ENCODE data around the gene ARFRP1. TPM values are rescaled to one million over a fixed set of nuclear protein-coding genes. Genes with fewer than 3 reads are reported as not detected.

ARFRP1 gene
- total and polyA plus RNA-seq, 2 of the 13 experiments (the other 11 are each of a cell fraction or from before 2014, with no cell fraction given): 32.0 to 51.1 TPM

DNA sequence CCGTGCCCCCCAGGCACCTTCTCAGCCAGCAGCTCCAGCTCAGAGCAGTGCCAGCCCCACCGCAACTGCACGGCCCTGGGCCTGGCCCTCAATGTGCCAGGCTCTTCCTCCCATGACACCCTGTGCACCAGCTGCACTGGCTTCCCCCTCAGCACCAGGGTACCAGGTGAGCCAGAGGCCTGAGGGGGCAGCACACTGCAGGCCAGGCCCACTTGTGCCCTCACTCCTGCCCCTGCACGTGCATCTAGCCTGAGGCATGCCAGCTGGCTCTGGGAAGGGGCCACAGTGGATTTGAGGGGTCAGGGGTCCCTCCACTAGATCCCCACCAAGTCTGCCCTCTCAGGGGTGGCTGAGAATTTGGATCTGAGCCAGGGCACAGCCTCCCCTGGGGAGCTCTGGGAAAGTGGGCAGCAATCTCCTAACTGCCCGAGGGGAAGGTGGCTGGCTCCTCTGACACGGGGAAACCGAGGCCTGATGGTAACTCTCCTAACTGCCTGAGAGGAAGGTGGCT lies 10.4 kb downstream of the ARFRP1 start:
- peak overlapping the region in 1 of 3 experiments; percentile 43; a peak in 1 of 6 replicates for H3K4me3 ChIP-seq (replicated peaks in 1 of 3; ENCODE audit: insufficient read depth in 1 of 3, low read depth in 2 of 3, low read length in 3 of 3)
- H3K36me3 ChIP-seq (replicated peaks in 1 of 2; ENCODE audit: control insufficient read depth in 1 of 2, insufficient read depth in 2 of 2, low read length in 2 of 2): peaks cover 4% of the 10 kb centered on the region in 2 experiments; a peak in 4 of 5 replicates
- FAIRE-seq (no peak), DNase-seq (ENCODE audit: low spot score) (no peak), ATAC-seq (peak; percentile 23)
- H3K79me2 ChIP-seq (ENCODE audit: insufficient read depth, low read length): no peaks in the 10 kb centered on the region
- H3K27ac ChIP-seq (ENCODE audit: extremely low read length, insufficient read depth, low read length): no peak overlapping the region
- no peaks in the 10 kb centered on the region for H3K27me3 ChIP-seq (ENCODE audit: control insufficient read depth in 1 of 2, insufficient read depth in 2 of 2, low read length in 2 of 2)
- 82% methylated on average over 4 of the region's 7 CpGs for WGBS (ENCODE audit: low lambda C conversion rate)
- no peak overlapping the region for H2AFZ ChIP-seq (ENCODE audit: low read length)
- in situ Hi-C loops (cut with HindIII; ENCODE audit: extremely low pct_ligation_motif_present, low pct_unique_long_range_greater_than_20kb): no loop called here
- no peak overlapping the region for H3K9ac ChIP-seq (ENCODE audit: insufficient read depth, low read depth, low read length)
- H3K4me2 ChIP-seq (ENCODE audit: low read depth, low read length): peak overlapping the region; percentile 63
- no peaks in the 10 kb centered on the region for H3K9me3 ChIP-seq (ENCODE audit: low read length)
- BruUV-seq (replicated peaks): no TSS peak
- ChIA-PET POLR2A (interaction anchor here (1.0 to 2.0 kb wide), 5 partner anchors 11 to 43 kb away, joined by 3 to 11 read pairs (median 4); partner anchors contain the start of genes ARFRP1, RTEL1 and ZGPAT), CTCF (ENCODE audit: low intra/inter-chr PET ratio, low total read pairs) (no interaction called here)
- peaks cover 4% of the 10 kb centered on the region; the same call in 1 of the 2 replicates for H4K20me1 ChIP-seq (ENCODE audit: insufficient read depth, low read length)
- peaks cover 21% of the 10 kb centered on the region for H3K4me1 ChIP-seq (ENCODE audit: insufficient read depth, low read length)
- intact Hi-C loops (cut with micrococcal nuclease; ENCODE audit: unreplicated experiment): no loop called here
- TF ChIP-seq ZNF24 (IDR thresholded peaks at IDR 0.05): no peak
- TF ChIP-seq TBP (CRISPR knock-in tag; IDR thresholded peaks at IDR 0.05): no peak
- peak; percentile 93 for TF ChIP-seq ZNF326 (CRISPR knock-in tag; IDR thresholded peaks at IDR 0.05; ENCODE audit: borderline replicate concordance)
- no peak for TF ChIP-seq ZNF569 (CRISPR knock-in tag; IDR thresholded peaks at IDR 0.05; ENCODE audit: borderline replicate concordance)
- TF ChIP-seq RARG (CRISPR knock-in tag; IDR thresholded peaks at IDR 0.05; ENCODE audit: low read depth): no peak
- no peak for TF ChIP-seq ZNF766 (CRISPR knock-in tag; IDR thresholded peaks at IDR 0.05; ENCODE audit: borderline replicate concordance)
- TF ChIP-seq, protein P1, sequence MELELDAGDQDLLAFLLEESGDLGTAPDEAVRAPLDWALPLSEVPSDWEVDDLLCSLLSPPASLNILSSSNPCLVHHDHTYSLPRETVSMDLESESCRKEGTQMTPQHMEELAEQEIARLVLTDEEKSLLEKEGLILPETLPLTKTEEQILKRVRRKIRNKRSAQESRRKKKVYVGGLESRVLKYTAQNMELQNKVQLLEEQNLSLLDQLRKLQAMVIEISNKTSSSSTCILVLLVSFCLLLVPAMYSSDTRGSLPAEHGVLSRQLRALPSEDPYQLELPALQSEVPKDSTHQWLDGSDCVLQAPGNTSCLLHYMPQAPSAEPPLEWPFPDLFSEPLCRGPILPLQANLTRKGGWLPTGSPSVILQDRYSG (CRISPR knock-in tag; IDR thresholded peaks at IDR 0.05): no peak
- no peak for TF ChIP-seq MLLT10 (CRISPR knock-in tag; IDR thresholded peaks at IDR 0.05)
- TF ChIP-seq MTF2 (CRISPR knock-in tag; IDR thresholded peaks at IDR 0.05; ENCODE audit: borderline replicate concordance): no peak
- no peak for TF ChIP-seq SOX5 (CRISPR knock-in tag; IDR thresholded peaks at IDR 0.05; ENCODE audit: borderline replicate concordance)
- no peak for TF ChIP-seq KDM1A (CRISPR knock-in tag; IDR thresholded peaks at IDR 0.05)
- no peak for TF ChIP-seq ZNF605 (CRISPR knock-in tag; IDR thresholded peaks at IDR 0.05)
- no peak for TF ChIP-seq RXRB (CRISPR knock-in tag; IDR thresholded peaks at IDR 0.05; ENCODE audit: borderline replicate concordance)
- no peak for TF ChIP-seq ZNF143 (CRISPR knock-in tag; IDR thresholded peaks at IDR 0.05)
- TF ChIP-seq ZNF331 (CRISPR knock-in tag; IDR thresholded peaks at IDR 0.05): no peak; the same call in 1 of the 2 replicates
- TF ChIP-seq ZSCAN22 (CRISPR knock-in tag; IDR thresholded peaks at IDR 0.05): no peak
- TF ChIP-seq ZNF761 (CRISPR knock-in tag; conservative IDR thresholded peaks at IDR 0.05): 0 out of 2 replicates have a peak, but pooled peaks have one; percentile 44
- no peak for TF ChIP-seq ARNT (IDR thresholded peaks at IDR 0.05)
- TF ChIP-seq ZNF841 (CRISPR knock-in tag; IDR thresholded peaks at IDR 0.05; ENCODE audit: borderline replicate concordance): no peak
- TF ChIP-seq, protein P2, sequence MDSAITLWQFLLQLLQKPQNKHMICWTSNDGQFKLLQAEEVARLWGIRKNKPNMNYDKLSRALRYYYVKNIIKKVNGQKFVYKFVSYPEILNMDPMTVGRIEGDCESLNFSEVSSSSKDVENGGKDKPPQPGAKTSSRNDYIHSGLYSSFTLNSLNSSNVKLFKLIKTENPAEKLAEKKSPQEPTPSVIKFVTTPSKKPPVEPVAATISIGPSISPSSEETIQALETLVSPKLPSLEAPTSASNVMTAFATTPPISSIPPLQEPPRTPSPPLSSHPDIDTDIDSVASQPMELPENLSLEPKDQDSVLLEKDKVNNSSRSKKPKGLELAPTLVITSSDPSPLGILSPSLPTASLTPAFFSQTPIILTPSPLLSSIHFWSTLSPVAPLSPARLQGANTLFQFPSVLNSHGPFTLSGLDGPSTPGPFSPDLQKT (CRISPR knock-in tag; IDR thresholded peaks at IDR 0.05; ENCODE audit: borderline replicate concordance): no peak
- no peak for TF ChIP-seq KDM4B (CRISPR knock-in tag; IDR thresholded peaks at IDR 0.05)
- TF ChIP-seq PHF21A (CRISPR knock-in tag; IDR thresholded peaks at IDR 0.05): no peak
- TF ChIP-seq, protein P3, sequence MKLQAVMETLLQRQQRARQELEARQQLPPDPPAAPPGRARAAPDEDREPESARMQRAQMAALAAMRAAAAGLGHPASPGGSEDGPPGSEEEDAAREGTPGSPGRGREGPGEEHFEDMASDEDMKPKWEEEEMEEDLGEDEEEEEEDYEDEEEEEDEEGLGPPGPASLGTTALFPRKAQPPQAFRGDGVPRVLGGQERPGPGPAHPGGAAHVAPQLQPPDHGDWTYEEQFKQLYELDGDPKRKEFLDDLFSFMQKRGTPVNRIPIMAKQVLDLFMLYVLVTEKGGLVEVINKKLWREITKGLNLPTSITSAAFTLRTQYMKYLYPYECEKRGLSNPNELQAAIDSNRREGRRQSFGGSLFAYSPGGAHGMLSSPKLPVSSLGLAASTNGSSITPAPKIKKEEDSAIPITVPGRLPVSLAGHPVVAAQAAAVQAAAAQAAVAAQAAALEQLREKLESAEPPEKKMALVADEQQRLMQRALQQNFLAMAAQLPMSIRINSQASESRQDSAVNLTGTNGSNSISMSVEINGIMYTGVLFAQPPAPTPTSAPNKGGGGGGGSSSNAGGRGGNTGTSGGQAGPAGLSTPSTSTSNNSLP (IDR thresholded peaks at IDR 0.05; ENCODE audit: low read depth, low read length): no peak
- TF ChIP-seq SAFB2 (CRISPR knock-in tag; IDR thresholded peaks at IDR 0.05; ENCODE audit: borderline replicate concordance, low read depth): peak; percentile 19; the same call in 1 of the 2 replicates
